Hepatocyte (in vitro differentiated cells): ENCODE measurements around the gene FLYWCH1. TPM values are rescaled to one million over a fixed set of nuclear protein-coding genes. Genes with fewer than 3 reads are reported as not detected.

Experiments used
- polyA plus RNA-seq: library from polyadenylated mRNA; unstranded; fragments of >200 nt; fragmentation: Nextera tagmentation; extraction: Ambion mirVana; gene quantifications from 2 replicates; pipeline ENCODE4 v1.2.1, GENCODE V29; 2016
- small RNA-seq: library from RNA; depleted of rRNA; stranded (forward); fragments of <200 nt; gene quantifications from one replicate; pipeline ENCODE3, GENCODE V24; 2014
- total RNA-seq: library from RNA; depleted of rRNA; stranded (reverse); fragments of >200 nt; gene quantifications from 2 replicates; pipeline ENCODE4 v1.2.3, GENCODE V29; 2014

Gene FLYWCH1
- total and polyA plus RNA-seq, 2 experiments from 2014 or later, result 11.7 to 16.9 TPM

Small RNA genes lying within 50 kb of the gene (small RNA-seq; reads per million reads assigned to genes)
- gene LINC00514, result 0.09 reads per million

Other genes with a start within 250 kb of the FLYWCH1 start
- gene KCTD5, start 229.4 kb upstream of the FLYWCH1 start, total RNA-seq, result 22.7 and 31.5 TPM in 2 replicates
- gene KCTD5, start 229.4 kb upstream of the FLYWCH1 start, polyA plus RNA-seq, result 24.5 and 32.2 TPM in 2 replicates
- 1.4 and 4.3 TPM in 2 replicates for gene PRSS27, start 191.7 kb upstream of the FLYWCH1 start, total RNA-seq
- gene PRSS27, start 191.7 kb upstream of the FLYWCH1 start, polyA plus RNA-seq, result 1.4 and 4.8 TPM in 2 replicates
- gene SRRM2, start 159.3 kb upstream of the FLYWCH1 start, total RNA-seq, result 82.9 and 142 TPM in 2 replicates
- 403 and 666 TPM in 2 replicates for gene SRRM2, start 159.3 kb upstream of the FLYWCH1 start, polyA plus RNA-seq
- 255 and 540 TPM in 2 replicates for gene ELOB, start 134.7 kb upstream of the FLYWCH1 start, total RNA-seq
- 627 and 642 TPM in 2 replicates for gene ELOB, start 134.7 kb upstream of the FLYWCH1 start, polyA plus RNA-seq
- gene PRSS33, start 124.4 kb upstream of the FLYWCH1 start, total RNA-seq, result 0.20 TPM in 1 of 2 replicates, not detected in the other
- not detected in 2 replicates for gene PRSS33, start 124.4 kb upstream of the FLYWCH1 start, polyA plus RNA-seq
- gene PRSS41, start 113.5 kb upstream of the FLYWCH1 start, total RNA-seq, result not detected in 2 replicates
- not detected in 2 replicates for gene PRSS41, start 113.5 kb upstream of the FLYWCH1 start, polyA plus RNA-seq
- not detected in 2 replicates for gene PRSS21, start 94.7 kb upstream of the FLYWCH1 start, total RNA-seq
- gene PRSS21, start 94.7 kb upstream of the FLYWCH1 start, polyA plus RNA-seq, result not detected in 2 replicates
- 4.3 and 5.4 TPM in 2 replicates for gene ZG16B, start 81.6 kb upstream of the FLYWCH1 start, total RNA-seq
- 4.9 and 7.9 TPM in 2 replicates for gene ZG16B, start 81.6 kb upstream of the FLYWCH1 start, polyA plus RNA-seq
- gene PRSS22, start 53.8 kb upstream of the FLYWCH1 start, total RNA-seq, result 50.0 and 60.2 TPM in 2 replicates
- 66.3 and 100 TPM in 2 replicates for gene PRSS22, start 53.8 kb upstream of the FLYWCH1 start, polyA plus RNA-seq
- 31.6 and 45.1 TPM in 2 replicates for gene FLYWCH2, start 28.7 kb upstream of the FLYWCH1 start, total RNA-seq
- 33.1 and 40.0 TPM in 2 replicates for gene FLYWCH2, start 28.7 kb upstream of the FLYWCH1 start, polyA plus RNA-seq
- gene KREMEN2, start 52.3 kb downstream of the FLYWCH1 start, total RNA-seq, result 0.52 and 3.6 TPM in 2 replicates
- gene KREMEN2, start 52.3 kb downstream of the FLYWCH1 start, polyA plus RNA-seq, result 4.9 and 5.8 TPM in 2 replicates
- gene PAQR4, start 57.4 kb downstream of the FLYWCH1 start, total RNA-seq, result 2.8 and 4.5 TPM in 2 replicates
- gene PAQR4, start 57.4 kb downstream of the FLYWCH1 start, polyA plus RNA-seq, result 3.7 and 8.3 TPM in 2 replicates
- 5.5 and 7.7 TPM in 2 replicates for gene PKMYT1, start 68.5 kb downstream of the FLYWCH1 start, total RNA-seq
- 17.1 and 21.0 TPM in 2 replicates for gene PKMYT1, start 68.5 kb downstream of the FLYWCH1 start, polyA plus RNA-seq
- gene CLDN9, start 101.0 kb downstream of the FLYWCH1 start, total RNA-seq, result 2.0 and 3.5 TPM in 2 replicates
- 8.9 and 9.0 TPM in 2 replicates for gene CLDN9, start 101.0 kb downstream of the FLYWCH1 start, polyA plus RNA-seq
- 258 and 297 TPM in 2 replicates for gene CLDN6, start 106.3 kb downstream of the FLYWCH1 start, total RNA-seq
- 568 and 574 TPM in 2 replicates for gene CLDN6, start 106.3 kb downstream of the FLYWCH1 start, polyA plus RNA-seq
- 126 and 127 TPM in 2 replicates for gene TNFRSF12A, start 108.4 kb downstream of the FLYWCH1 start, total RNA-seq
- gene TNFRSF12A, start 108.4 kb downstream of the FLYWCH1 start, polyA plus RNA-seq, result 385 and 452 TPM in 2 replicates
- 19.7 and 35.7 TPM in 2 replicates for gene HCFC1R1, start 112.0 kb downstream of the FLYWCH1 start, total RNA-seq
- 158 and 201 TPM in 2 replicates for gene HCFC1R1, start 112.0 kb downstream of the FLYWCH1 start, polyA plus RNA-seq
- gene THOC6, start 112.1 kb downstream of the FLYWCH1 start, total RNA-seq, result 35.6 and 41.2 TPM in 2 replicates
- 79.4 and 86.2 TPM in 2 replicates for gene THOC6, start 112.1 kb downstream of the FLYWCH1 start, polyA plus RNA-seq
- 10.0 and 12.3 TPM in 2 replicates for gene BICDL2, start 125.0 kb downstream of the FLYWCH1 start, total RNA-seq
- gene BICDL2, start 125.0 kb downstream of the FLYWCH1 start, polyA plus RNA-seq, result 11.8 and 12.8 TPM in 2 replicates
- gene MMP25, start 134.6 kb downstream of the FLYWCH1 start, total RNA-seq, result 0.60 TPM in 1 of 2 replicates, not detected in the other
- 6.3 and 8.7 TPM in 2 replicates for gene MMP25, start 134.6 kb downstream of the FLYWCH1 start, polyA plus RNA-seq
- 82.0 and 110 TPM in 2 replicates for gene IL32, start 153.7 kb downstream of the FLYWCH1 start, total RNA-seq
- gene IL32, start 153.7 kb downstream of the FLYWCH1 start, polyA plus RNA-seq, result 124 and 131 TPM in 2 replicates
- gene ZSCAN10, start 187.4 kb downstream of the FLYWCH1 start, total RNA-seq, result not detected in 2 replicates
- gene ZSCAN10, start 187.4 kb downstream of the FLYWCH1 start, polyA plus RNA-seq, result not detected in 2 replicates
- gene ZNF205, start 200.7 kb downstream of the FLYWCH1 start, total RNA-seq, result 10.0 and 12.3 TPM in 2 replicates
- 12.6 and 13.2 TPM in 2 replicates for gene ZNF205, start 200.7 kb downstream of the FLYWCH1 start, polyA plus RNA-seq
- 3.4 and 3.8 TPM in 2 replicates for gene ZNF213, start 223.1 kb downstream of the FLYWCH1 start, total RNA-seq
- gene ZNF213, start 223.1 kb downstream of the FLYWCH1 start, polyA plus RNA-seq, result 4.0 and 6.0 TPM in 2 replicates